ENCODE measurements around the gene GATAD1.

GATAD1 gene

GRCh38 chr7:92422926-92423325, 24.4 kb upstream of the GATAD1 start:
- no peaks in the 10 kb centered on the region for H3K27me3 ChIP-seq (ENCODE audit: low read length)
- H3K4me2 ChIP-seq (ENCODE audit: low read depth, low read length, poor library complexity, severe bottlenecking), result no peak overlapping the region
- H3K9me2 ChIP-seq (replicated peaks; ENCODE audit: insufficient read depth, low read length), result no peaks in the 10 kb centered on the region
- no peaks in the 10 kb centered on the region for H3K36me3 ChIP-seq (ENCODE audit: low read length)
- no peaks in the 10 kb centered on the region for H3K79me2 ChIP-seq (ENCODE audit: insufficient read depth, low read length)
- no peaks in the 10 kb centered on the region for H4K20me1 ChIP-seq (ENCODE audit: low read depth, low read length)
- TF ChIP-seq EZH2phosphoT487 (conservative IDR thresholded peaks at IDR 0.05; ENCODE audit: low read length), result no peak
- TF ChIP-seq, protein P1, sequence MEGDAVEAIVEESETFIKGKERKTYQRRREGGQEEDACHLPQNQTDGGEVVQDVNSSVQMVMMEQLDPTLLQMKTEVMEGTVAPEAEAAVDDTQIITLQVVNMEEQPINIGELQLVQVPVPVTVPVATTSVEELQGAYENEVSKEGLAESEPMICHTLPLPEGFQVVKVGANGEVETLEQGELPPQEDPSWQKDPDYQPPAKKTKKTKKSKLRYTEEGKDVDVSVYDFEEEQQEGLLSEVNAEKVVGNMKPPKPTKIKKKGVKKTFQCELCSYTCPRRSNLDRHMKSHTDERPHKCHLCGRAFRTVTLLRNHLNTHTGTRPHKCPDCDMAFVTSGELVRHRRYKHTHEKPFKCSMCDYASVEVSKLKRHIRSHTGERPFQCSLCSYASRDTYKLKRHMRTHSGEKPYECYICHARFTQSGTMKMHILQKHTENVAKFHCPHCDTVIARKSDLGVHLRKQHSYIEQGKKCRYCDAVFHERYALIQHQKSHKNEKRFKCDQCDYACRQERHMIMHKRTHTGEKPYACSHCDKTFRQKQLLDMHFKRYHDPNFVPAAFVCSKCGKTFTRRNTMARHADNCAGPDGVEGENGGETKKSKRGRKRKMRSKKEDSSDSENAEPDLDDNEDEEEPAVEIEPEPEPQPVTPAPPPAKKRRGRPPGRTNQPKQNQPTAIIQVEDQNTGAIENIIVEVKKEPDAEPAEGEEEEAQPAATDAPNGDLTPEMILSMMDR (IDR thresholded peaks at IDR 0.05; ENCODE audit: insufficient read depth, low read length, poor library complexity, severe bottlenecking), result no peak
- H3K27ac ChIP-seq (ENCODE audit: low read depth, low read length), result no peak overlapping the region
- H3K9me3 ChIP-seq (ENCODE audit: insufficient read depth, low read length), result no peaks in the 10 kb centered on the region
- no peak overlapping the region for H3K9ac ChIP-seq (ENCODE audit: low read length)
- H3F3A ChIP-seq (ENCODE audit: insufficient read depth), result no peaks in the 10 kb centered on the region
- H3K4me3 ChIP-seq (ENCODE audit: insufficient read depth, low read length, poor library complexity, severe bottlenecking), result no peak overlapping the region
- no peak overlapping the region for H2AFZ ChIP-seq (ENCODE audit: low read depth, low read length, severe bottlenecking)

- Histone ChIP-seq H3K4me2 (ENCODE audit: low read depth, low read length, poor library complexity, severe bottlenecking) (peak overlapping the region; percentile 60), H3K4me3 (ENCODE audit: insufficient read depth, low read length, poor library complexity, severe bottlenecking) (no peak overlapping the region), H3K79me2 (ENCODE audit: insufficient read depth, low read length) (no peaks in the 10 kb centered on the region)
Measured at GRCh38 chr7:92423710-92424131, 23.6 kb upstream of the GATAD1 start.

DNA sequence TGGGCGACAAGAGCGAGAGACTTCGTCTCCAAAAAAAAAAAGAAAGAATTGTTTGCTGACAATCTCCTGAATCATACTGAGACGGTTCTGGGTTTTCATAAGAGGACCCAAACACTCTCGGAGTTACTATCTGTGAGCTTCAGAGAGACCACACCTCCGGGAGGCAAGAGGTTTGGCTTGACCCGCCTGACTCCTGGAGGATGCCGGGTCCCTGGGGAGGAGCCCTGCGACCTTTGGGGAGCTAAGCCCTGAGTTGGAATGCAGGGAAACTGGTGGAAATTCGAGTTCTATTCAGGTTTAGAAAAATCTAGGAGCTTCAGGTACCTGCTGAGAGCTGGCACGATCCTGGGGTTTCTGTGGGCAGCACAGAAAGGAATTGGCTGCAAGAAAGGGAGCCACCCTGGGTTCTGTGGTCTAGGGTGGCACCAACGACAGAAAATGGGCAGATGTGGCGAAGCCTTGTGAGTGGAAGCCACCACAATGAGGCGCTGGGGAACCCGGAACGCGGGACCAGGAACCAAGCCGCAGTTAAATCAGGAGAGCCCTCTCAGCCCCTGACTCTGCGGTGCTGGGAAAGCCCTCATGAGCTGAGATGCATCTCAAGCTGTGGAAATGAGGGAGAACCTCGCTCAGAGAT, 21.9 kb upstream of the GATAD1 start:
- TF ChIP-seq EZH2phosphoT487 (conservative IDR thresholded peaks at IDR 0.05; ENCODE audit: low read length), result no peak
- TF ChIP-seq, protein P1 (IDR thresholded peaks at IDR 0.05; ENCODE audit: insufficient read depth, low read length, poor library complexity, severe bottlenecking), result no peak
- H3K36me3 ChIP-seq (ENCODE audit: low read length), result no peaks in the 10 kb centered on the region
- peak overlapping the region; percentile 24 for H3K4me2 ChIP-seq (ENCODE audit: low read depth, low read length, poor library complexity, severe bottlenecking)
- H3K79me2 ChIP-seq (ENCODE audit: insufficient read depth, low read length), result no peaks in the 10 kb centered on the region
- H4K20me1 ChIP-seq (ENCODE audit: low read depth, low read length), result no peaks in the 10 kb centered on the region
- H2AFZ ChIP-seq (ENCODE audit: low read depth, low read length, severe bottlenecking), result peak overlapping the region; percentile 97
- H3K9me2 ChIP-seq (replicated peaks; ENCODE audit: insufficient read depth, low read length), result no peaks in the 10 kb centered on the region
- no peaks in the 10 kb centered on the region for H3K27me3 ChIP-seq (ENCODE audit: low read length)
- H3K4me3 ChIP-seq (ENCODE audit: insufficient read depth, low read length, poor library complexity, severe bottlenecking), result no peak overlapping the region
- no peak overlapping the region for H3K9ac ChIP-seq (ENCODE audit: low read length)
- no peaks in the 10 kb centered on the region for H3K9me3 ChIP-seq (ENCODE audit: insufficient read depth, low read length)
- no peak overlapping the region for H3K27ac ChIP-seq (ENCODE audit: low read depth, low read length)
- no peaks in the 10 kb centered on the region for H3F3A ChIP-seq (ENCODE audit: insufficient read depth)

More at GRCh38 chr7:92423710-92424131, 23.6 kb upstream of the GATAD1 start:
- H3K36me3 ChIP-seq (ENCODE audit: low read length), result no peaks in the 10 kb centered on the region
- no peak overlapping the region for H3K27ac ChIP-seq (ENCODE audit: low read depth, low read length)
- no peaks in the 10 kb centered on the region for H3K9me2 ChIP-seq (replicated peaks; ENCODE audit: insufficient read depth, low read length)
- H2AFZ ChIP-seq (ENCODE audit: low read depth, low read length, severe bottlenecking), result peak overlapping the region; percentile 97
- H3F3A ChIP-seq (ENCODE audit: insufficient read depth), result no peaks in the 10 kb centered on the region
- H3K9ac ChIP-seq (ENCODE audit: low read length), result no peak overlapping the region
- H3K9me3 ChIP-seq (ENCODE audit: insufficient read depth, low read length), result no peaks in the 10 kb centered on the region
- no peaks in the 10 kb centered on the region for H3K27me3 ChIP-seq (ENCODE audit: low read length)
- no peaks in the 10 kb centered on the region for H4K20me1 ChIP-seq (ENCODE audit: low read depth, low read length)
- TF ChIP-seq EZH2phosphoT487 (conservative IDR thresholded peaks at IDR 0.05; ENCODE audit: low read length), result no peak
- TF ChIP-seq, protein P1 (IDR thresholded peaks at IDR 0.05; ENCODE audit: insufficient read depth, low read length, poor library complexity, severe bottlenecking), result no peak
